ENCODE results near the gene GAN.

DNA sequence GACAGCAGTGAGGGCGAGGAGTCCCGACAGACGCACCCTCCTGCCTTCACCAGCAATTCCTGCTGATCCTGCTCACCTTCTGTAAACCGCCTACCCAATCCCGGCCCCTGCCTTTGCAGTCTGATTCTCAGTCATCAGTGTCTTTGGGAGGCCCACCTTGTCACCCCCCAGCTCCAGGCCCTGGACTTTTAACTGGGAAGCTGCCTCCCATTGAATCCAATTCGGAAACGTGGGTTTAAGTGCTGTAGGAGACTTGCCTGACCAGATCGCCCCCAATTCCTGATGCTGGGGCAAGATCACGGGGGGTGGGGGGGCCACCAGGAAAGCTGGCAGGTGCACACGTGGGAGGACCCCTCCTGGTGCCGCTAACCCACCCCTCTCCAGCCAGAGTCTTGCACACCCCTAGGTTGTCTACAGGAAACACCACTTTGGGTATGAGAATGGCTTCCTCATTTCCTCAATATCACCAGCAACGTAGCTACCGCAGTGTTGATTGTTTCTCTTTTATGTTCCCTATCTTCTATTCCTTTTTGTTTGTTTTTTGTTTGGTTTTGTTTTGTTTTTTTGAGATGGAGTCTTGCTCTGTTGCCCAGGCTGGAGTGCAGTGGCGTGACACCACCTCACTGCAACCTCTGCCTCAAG is 83.2 kb downstream of the GAN start:
- TF ChIP-seq, protein P1, sequence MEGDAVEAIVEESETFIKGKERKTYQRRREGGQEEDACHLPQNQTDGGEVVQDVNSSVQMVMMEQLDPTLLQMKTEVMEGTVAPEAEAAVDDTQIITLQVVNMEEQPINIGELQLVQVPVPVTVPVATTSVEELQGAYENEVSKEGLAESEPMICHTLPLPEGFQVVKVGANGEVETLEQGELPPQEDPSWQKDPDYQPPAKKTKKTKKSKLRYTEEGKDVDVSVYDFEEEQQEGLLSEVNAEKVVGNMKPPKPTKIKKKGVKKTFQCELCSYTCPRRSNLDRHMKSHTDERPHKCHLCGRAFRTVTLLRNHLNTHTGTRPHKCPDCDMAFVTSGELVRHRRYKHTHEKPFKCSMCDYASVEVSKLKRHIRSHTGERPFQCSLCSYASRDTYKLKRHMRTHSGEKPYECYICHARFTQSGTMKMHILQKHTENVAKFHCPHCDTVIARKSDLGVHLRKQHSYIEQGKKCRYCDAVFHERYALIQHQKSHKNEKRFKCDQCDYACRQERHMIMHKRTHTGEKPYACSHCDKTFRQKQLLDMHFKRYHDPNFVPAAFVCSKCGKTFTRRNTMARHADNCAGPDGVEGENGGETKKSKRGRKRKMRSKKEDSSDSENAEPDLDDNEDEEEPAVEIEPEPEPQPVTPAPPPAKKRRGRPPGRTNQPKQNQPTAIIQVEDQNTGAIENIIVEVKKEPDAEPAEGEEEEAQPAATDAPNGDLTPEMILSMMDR (IDR thresholded peaks at IDR 0.05 in 4 of 5, conservative IDR thresholded peaks at IDR 0.05 in 1 of 5): no peak
- no peak for TF ChIP-seq POLR2A (IDR thresholded peaks at IDR 0.05)
